Neural cell (in vitro differentiated cells): ENCODE data around the gene FOXP2. TPM values are rescaled to one million over a fixed set of nuclear protein-coding genes. Genes with fewer than 3 reads are reported as not detected.

Experiments used
- H2AFZ ChIP-seq: fragments of 200-600, 300-800 bp; sonication (generic), shearing (Covaris generic); 2 replicates; pipeline ENCODE4 v1.6.0; 2014; ENCODE audit warnings: low read depth, mild to moderate bottlenecking, antibody characterized with exemption, low read length, moderate library complexity
- H3F3A ChIP-seq: fragments of 200-600 bp; shearing (Covaris generic); 2 replicates; pipeline ENCODE4 v1.6.1; 2016; ENCODE audit warnings: mild to moderate bottlenecking, moderate library complexity, mixed read lengths, antibody characterized with exemption, low read length; ENCODE audit not compliant: insufficient read depth, poor library complexity, severe bottlenecking
- H3K27ac ChIP-seq: fragments of 200-600, 300-800 bp; sonication (generic), shearing (Covaris generic); 2 replicates; pipeline ENCODE4 v1.5.1; 2014; ENCODE audit warnings: mild to moderate bottlenecking, low read length, moderate library complexity
- H3K27me3 ChIP-seq: fragments of 300-800, 200-600 bp; sonication (generic), shearing (Covaris generic); 2 replicates; pipeline ENCODE4 v1.6.0; 2014; ENCODE audit warnings: mild to moderate bottlenecking, low read depth, low read length, moderate library complexity; ENCODE audit not compliant: insufficient read depth
- H3K36me3 ChIP-seq: fragments of 300-800, 200-600 bp; sonication (generic), shearing (Covaris generic); 2 replicates; pipeline ENCODE4 v1.5.1; 2014; ENCODE audit warnings: mild to moderate bottlenecking, antibody characterized with exemption, low read length, moderate library complexity; ENCODE audit not compliant: insufficient read depth
- H3K4me2 ChIP-seq: fragments of 300-800, 200-600 bp; sonication (generic), shearing (Covaris generic); 2 replicates; pipeline ENCODE4 v1.6.0; 2014; ENCODE audit warnings: mild to moderate bottlenecking, low read length
- H3K4me3 ChIP-seq: fragments of 300-800, 200-600 bp; sonication (generic), shearing (Covaris generic); 2 replicates; pipeline ENCODE4 v1.5.1; 2014; ENCODE audit warnings: mild to moderate bottlenecking, low read length, moderate library complexity
- H3K79me2 ChIP-seq: fragments of 200-600 bp; shearing (Covaris generic); replicated peaks from 2 replicates; pipeline ENCODE4 v1.6.0; 2014; ENCODE audit warnings: mild to moderate bottlenecking, low read length, moderate library complexity; ENCODE audit not compliant: insufficient read depth
- H3K9ac ChIP-seq: fragments of 300-800, 200-600 bp; sonication (generic), shearing (Covaris generic); 2 replicates; pipeline ENCODE4 v1.6.1; 2016; ENCODE audit warnings: mild to moderate bottlenecking, low read length, mixed read lengths
- H3K9me2 ChIP-seq: fragments of 200-600 bp; shearing (Covaris generic); 2 replicates; pipeline ENCODE4 v1.6.1; 2016; ENCODE audit warnings: mild to moderate bottlenecking, low read length, mixed read lengths; ENCODE audit not compliant: insufficient read depth
- H3K9me3 ChIP-seq: fragments of 200-600, 300-800 bp; sonication (generic), shearing (Covaris generic); 2 replicates; pipeline ENCODE4 v1.6.1; 2016; ENCODE audit warnings: mild to moderate bottlenecking, mixed run types, low read length, moderate library complexity, mixed read lengths
- H4K20me1 ChIP-seq: fragments of 200-600 bp; shearing (Covaris generic); 2 replicates; pipeline ENCODE4 v1.6.1; 2016; ENCODE audit warnings: mild to moderate bottlenecking, mixed run types; ENCODE audit not compliant: insufficient read depth
- CTCF ChIP-seq: fragments of 450-650 bp; IDR thresholded peaks from 2 replicates; pipeline ENCODE4 v1.5.1; 2014; ENCODE audit warnings: antibody characterized with exemption, mild to moderate bottlenecking, moderate library complexity; ENCODE audit not compliant: poor library complexity, severe bottlenecking
- EP300 ChIP-seq: fragments of 450-650 bp; conservative IDR thresholded peaks from 2 replicates; pipeline ENCODE4 v1.6.1; 2014; ENCODE audit warnings: antibody characterized with exemption, mild to moderate bottlenecking, moderate library complexity; ENCODE audit not compliant: poor library complexity, severe bottlenecking
- EZH2 ChIP-seq: fragments of 200-600, 300-800 bp; shearing (Covaris generic), sonication (generic); IDR thresholded peaks from 2 replicates; pipeline ENCODE4 v1.6.1; 2014; ENCODE audit warnings: antibody characterized with exemption, low read length, borderline replicate concordance, mild to moderate bottlenecking; ENCODE audit not compliant: insufficient read depth, poor library complexity, severe bottlenecking
- MXI1 ChIP-seq: fragments of 450-650 bp; conservative IDR thresholded peaks from 2 replicates; pipeline ENCODE4 v1.6.1; 2014; ENCODE audit warnings: antibody characterized with exemption, mild to moderate bottlenecking; ENCODE audit not compliant: poor library complexity, severe bottlenecking
- POLR2AphosphoS5 ChIP-seq: IDR thresholded peaks from 2 replicates; pipeline ENCODE4 v1.6.1; 2012
- RAD21 ChIP-seq: fragments of 450-650 bp; conservative IDR thresholded peaks from 2 replicates; pipeline ENCODE4 v1.6.1; 2014; ENCODE audit warnings: antibody characterized with exemption, mild to moderate bottlenecking, moderate library complexity
- REST ChIP-seq: IDR thresholded peaks from 2 replicates; pipeline ENCODE4 v1.6.1; 2012; ENCODE audit warnings: borderline replicate concordance
- SMC3 ChIP-seq: fragments of 450-650 bp; conservative IDR thresholded peaks from 2 replicates; pipeline ENCODE4 v1.6.1; 2014; ENCODE audit warnings: antibody characterized with exemption, mild to moderate bottlenecking, moderate library complexity; ENCODE audit not compliant: poor library complexity
- TAF1 ChIP-seq: IDR thresholded peaks from 2 replicates; pipeline ENCODE4 v1.6.1; 2012; ENCODE audit warnings: low read depth
- polyA plus RNA-seq: library from polyadenylated mRNA; depleted of rRNA; stranded (reverse); fragments of >200 nt; gene quantifications from 2 replicates; pipeline ENCODE4 v1.2.3, GENCODE V29; 2014

FOXP2 gene
- polyA plus RNA-seq, 1 donor from 2014 or later, result 51.3 TPM

DNA sequence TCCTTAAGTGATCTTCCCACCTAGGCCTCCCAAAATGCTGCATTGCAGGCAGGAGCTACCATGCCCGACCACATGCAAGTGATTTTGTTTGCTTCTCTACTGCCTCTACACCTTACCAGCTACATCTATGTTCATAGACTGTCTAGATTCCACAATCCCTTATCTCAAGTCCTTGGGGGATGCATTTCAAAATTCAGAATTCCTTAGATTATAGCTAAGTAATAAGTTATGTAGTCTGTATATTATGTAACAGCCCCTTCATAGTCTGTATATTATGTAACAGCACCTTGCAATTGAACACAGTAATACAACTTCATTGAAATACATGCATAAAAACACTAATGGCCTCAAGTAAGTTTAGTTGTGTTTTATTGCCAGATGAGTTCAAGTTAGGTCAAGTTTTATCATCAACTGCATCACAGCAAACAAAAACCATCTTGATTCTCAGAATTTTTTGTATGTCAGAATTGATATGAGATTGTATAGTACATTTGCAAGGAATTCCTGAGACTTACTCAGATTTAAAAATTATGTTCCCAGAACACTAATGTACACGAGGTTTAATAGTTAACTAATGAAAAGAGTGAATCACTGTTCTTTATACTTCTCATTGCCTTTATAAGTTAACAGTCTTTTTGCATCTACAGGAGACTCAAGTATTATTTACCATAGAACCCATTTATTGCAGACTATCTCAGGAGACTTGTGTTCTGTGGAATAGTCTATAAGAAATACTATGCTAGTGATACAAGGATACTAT lies 11.6 kb upstream of the FOXP2 start:
- Histone ChIP-seq H3K36me3 (no peaks in the 10 kb centered on the region), H3K27ac (no peak overlapping the region), H3K27me3 (no peaks in the 10 kb centered on the region), H3K4me3 (no peak overlapping the region), H4K20me1 (no peaks in the 10 kb centered on the region), H3K4me2 (no peak overlapping the region), H3K9ac (no peak overlapping the region), H2AFZ (no peak overlapping the region), H3K79me2 (no peaks in the 10 kb centered on the region), H3K9me3 (no peaks in the 10 kb centered on the region), H3K9me2 (no peaks in the 10 kb centered on the region), H3F3A (no peaks in the 10 kb centered on the region)
- TF ChIP-seq MXI1, result no peak
- no peak for TF ChIP-seq TAF1
- no peak for TF ChIP-seq SMC3
- no peak for TF ChIP-seq RAD21
- no peak for TF ChIP-seq EZH2
- TF ChIP-seq EP300, result no peak
- no peak for TF ChIP-seq POLR2AphosphoS5
- no peak for TF ChIP-seq CTCF
- no peak for TF ChIP-seq REST

GRCh38 chr7:114405427-114405826 lies 9.2 kb upstream of the FOXP2 start:
- no peak overlapping the region for H3K4me2 ChIP-seq
- no peak overlapping the region for H3K9ac ChIP-seq
- TF ChIP-seq RAD21, result no peak
- no peak for TF ChIP-seq EP300
- TF ChIP-seq TAF1, result no peak
- no peak for TF ChIP-seq EZH2
- TF ChIP-seq SMC3, result no peak
- no peak for TF ChIP-seq MXI1
- TF ChIP-seq CTCF, result no peak
- no peak for TF ChIP-seq POLR2AphosphoS5
- no peak for TF ChIP-seq REST
- H3K9me2 ChIP-seq, result no peaks in the 10 kb centered on the region
- no peaks in the 10 kb centered on the region for H3F3A ChIP-seq
- H3K27ac ChIP-seq, result no peak overlapping the region
- H4K20me1 ChIP-seq, result no peaks in the 10 kb centered on the region
- H2AFZ ChIP-seq, result no peak overlapping the region
- H3K79me2 ChIP-seq, result no peaks in the 10 kb centered on the region
- no peak overlapping the region for H3K4me3 ChIP-seq
- no peaks in the 10 kb centered on the region for H3K9me3 ChIP-seq
- no peaks in the 10 kb centered on the region for H3K36me3 ChIP-seq
- no peaks in the 10 kb centered on the region for H3K27me3 ChIP-seq
